ENCODE measurements around the gene WNK3.

GRCh38 chrX:54306379-54306778, 51.5 kb downstream of the WNK3 start:
- TF ChIP-seq EZH2phosphoT487 (IDR thresholded peaks at IDR 0.05; ENCODE audit: insufficient read depth, low read depth) = no peak
- no peak for TF ChIP-seq EZH2 (IDR thresholded peaks at IDR 0.05; ENCODE audit: insufficient read depth, poor library complexity, severe bottlenecking)
